Neural cell (in vitro differentiated cells): ENCODE measurements around the gene PTH1R.

ENCODE experiments used
- EP300 ChIP-seq: fragments of 450-650 bp; conservative IDR thresholded peaks from 2 replicates; pipeline ENCODE4 v1.6.1; 2014; ENCODE audit warnings: antibody characterized with exemption, mild to moderate bottlenecking, moderate library complexity; ENCODE audit not compliant: poor library complexity, severe bottlenecking
- EZH2 ChIP-seq: fragments of 200-600, 300-800 bp; shearing (Covaris generic), sonication (generic); IDR thresholded peaks from 2 replicates; pipeline ENCODE4 v1.6.1; 2014; ENCODE audit warnings: antibody characterized with exemption, low read length, borderline replicate concordance, mild to moderate bottlenecking; ENCODE audit not compliant: insufficient read depth, poor library complexity, severe bottlenecking
- POLR2AphosphoS5 ChIP-seq: IDR thresholded peaks from 2 replicates; pipeline ENCODE4 v1.6.1; 2012
- RAD21 ChIP-seq: fragments of 450-650 bp; conservative IDR thresholded peaks from 2 replicates; pipeline ENCODE4 v1.6.1; 2014; ENCODE audit warnings: antibody characterized with exemption, mild to moderate bottlenecking, moderate library complexity
- SMC3 ChIP-seq: fragments of 450-650 bp; conservative IDR thresholded peaks from 2 replicates; pipeline ENCODE4 v1.6.1; 2014; ENCODE audit warnings: antibody characterized with exemption, mild to moderate bottlenecking, moderate library complexity; ENCODE audit not compliant: poor library complexity
- TAF1 ChIP-seq: IDR thresholded peaks from 2 replicates; pipeline ENCODE4 v1.6.1; 2012; ENCODE audit warnings: low read depth
- TF ChIP-seq, protein P1 (sequence below): fragments of 450-650 bp; IDR thresholded peaks from 2 replicates; pipeline ENCODE4 v1.5.1; 2014; ENCODE audit warnings: antibody characterized with exemption, mild to moderate bottlenecking, moderate library complexity; ENCODE audit not compliant: poor library complexity, severe bottlenecking
- TF ChIP-seq, protein P2 (sequence below): IDR thresholded peaks from 2 replicates; pipeline ENCODE4 v1.6.1; 2012; ENCODE audit warnings: borderline replicate concordance

DNA sequence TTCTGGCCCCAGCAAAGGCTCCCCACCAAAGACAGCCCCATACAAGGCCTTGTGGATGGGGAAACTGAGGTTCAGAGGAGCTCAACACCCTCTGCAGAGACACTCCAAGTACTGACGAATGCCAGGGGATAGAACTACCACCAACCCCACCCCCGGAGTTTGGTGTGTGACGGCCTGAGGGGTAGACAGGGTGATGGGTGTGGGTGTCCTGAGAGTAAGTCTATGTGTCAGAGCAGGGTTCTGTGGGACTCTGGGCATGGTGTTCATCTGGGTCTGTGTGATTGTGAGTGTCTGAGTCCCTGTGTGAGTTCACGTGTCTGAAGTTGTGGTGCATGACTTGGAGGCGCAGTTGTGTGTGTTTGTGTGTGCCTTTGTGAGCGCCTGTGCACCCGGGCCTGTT lies 7.4 kb downstream of the PTH1R start:
- TF ChIP-seq, protein P1, sequence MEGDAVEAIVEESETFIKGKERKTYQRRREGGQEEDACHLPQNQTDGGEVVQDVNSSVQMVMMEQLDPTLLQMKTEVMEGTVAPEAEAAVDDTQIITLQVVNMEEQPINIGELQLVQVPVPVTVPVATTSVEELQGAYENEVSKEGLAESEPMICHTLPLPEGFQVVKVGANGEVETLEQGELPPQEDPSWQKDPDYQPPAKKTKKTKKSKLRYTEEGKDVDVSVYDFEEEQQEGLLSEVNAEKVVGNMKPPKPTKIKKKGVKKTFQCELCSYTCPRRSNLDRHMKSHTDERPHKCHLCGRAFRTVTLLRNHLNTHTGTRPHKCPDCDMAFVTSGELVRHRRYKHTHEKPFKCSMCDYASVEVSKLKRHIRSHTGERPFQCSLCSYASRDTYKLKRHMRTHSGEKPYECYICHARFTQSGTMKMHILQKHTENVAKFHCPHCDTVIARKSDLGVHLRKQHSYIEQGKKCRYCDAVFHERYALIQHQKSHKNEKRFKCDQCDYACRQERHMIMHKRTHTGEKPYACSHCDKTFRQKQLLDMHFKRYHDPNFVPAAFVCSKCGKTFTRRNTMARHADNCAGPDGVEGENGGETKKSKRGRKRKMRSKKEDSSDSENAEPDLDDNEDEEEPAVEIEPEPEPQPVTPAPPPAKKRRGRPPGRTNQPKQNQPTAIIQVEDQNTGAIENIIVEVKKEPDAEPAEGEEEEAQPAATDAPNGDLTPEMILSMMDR = no peak
- no peak for TF ChIP-seq SMC3
- no peak for TF ChIP-seq EP300
- TF ChIP-seq EZH2 = no peak
- TF ChIP-seq RAD21 = no peak
- TF ChIP-seq, protein P2, sequence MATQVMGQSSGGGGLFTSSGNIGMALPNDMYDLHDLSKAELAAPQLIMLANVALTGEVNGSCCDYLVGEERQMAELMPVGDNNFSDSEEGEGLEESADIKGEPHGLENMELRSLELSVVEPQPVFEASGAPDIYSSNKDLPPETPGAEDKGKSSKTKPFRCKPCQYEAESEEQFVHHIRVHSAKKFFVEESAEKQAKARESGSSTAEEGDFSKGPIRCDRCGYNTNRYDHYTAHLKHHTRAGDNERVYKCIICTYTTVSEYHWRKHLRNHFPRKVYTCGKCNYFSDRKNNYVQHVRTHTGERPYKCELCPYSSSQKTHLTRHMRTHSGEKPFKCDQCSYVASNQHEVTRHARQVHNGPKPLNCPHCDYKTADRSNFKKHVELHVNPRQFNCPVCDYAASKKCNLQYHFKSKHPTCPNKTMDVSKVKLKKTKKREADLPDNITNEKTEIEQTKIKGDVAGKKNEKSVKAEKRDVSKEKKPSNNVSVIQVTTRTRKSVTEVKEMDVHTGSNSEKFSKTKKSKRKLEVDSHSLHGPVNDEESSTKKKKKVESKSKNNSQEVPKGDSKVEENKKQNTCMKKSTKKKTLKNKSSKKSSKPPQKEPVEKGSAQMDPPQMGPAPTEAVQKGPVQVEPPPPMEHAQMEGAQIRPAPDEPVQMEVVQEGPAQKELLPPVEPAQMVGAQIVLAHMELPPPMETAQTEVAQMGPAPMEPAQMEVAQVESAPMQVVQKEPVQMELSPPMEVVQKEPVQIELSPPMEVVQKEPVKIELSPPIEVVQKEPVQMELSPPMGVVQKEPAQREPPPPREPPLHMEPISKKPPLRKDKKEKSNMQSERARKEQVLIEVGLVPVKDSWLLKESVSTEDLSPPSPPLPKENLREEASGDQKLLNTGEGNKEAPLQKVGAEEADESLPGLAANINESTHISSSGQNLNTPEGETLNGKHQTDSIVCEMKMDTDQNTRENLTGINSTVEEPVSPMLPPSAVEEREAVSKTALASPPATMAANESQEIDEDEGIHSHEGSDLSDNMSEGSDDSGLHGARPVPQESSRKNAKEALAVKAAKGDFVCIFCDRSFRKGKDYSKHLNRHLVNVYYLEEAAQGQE = no peak
- TF ChIP-seq TAF1 = no peak
- no peak for TF ChIP-seq POLR2AphosphoS5
